Measurements from ENCODE around the gene CAPN12.

- TF ChIP-seq, protein P1, sequence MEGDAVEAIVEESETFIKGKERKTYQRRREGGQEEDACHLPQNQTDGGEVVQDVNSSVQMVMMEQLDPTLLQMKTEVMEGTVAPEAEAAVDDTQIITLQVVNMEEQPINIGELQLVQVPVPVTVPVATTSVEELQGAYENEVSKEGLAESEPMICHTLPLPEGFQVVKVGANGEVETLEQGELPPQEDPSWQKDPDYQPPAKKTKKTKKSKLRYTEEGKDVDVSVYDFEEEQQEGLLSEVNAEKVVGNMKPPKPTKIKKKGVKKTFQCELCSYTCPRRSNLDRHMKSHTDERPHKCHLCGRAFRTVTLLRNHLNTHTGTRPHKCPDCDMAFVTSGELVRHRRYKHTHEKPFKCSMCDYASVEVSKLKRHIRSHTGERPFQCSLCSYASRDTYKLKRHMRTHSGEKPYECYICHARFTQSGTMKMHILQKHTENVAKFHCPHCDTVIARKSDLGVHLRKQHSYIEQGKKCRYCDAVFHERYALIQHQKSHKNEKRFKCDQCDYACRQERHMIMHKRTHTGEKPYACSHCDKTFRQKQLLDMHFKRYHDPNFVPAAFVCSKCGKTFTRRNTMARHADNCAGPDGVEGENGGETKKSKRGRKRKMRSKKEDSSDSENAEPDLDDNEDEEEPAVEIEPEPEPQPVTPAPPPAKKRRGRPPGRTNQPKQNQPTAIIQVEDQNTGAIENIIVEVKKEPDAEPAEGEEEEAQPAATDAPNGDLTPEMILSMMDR (IDR thresholded peaks at IDR 0.05) = no peak
- TF ChIP-seq POLR2A (IDR thresholded peaks at IDR 0.05) = no peak
Measured at GRCh38 chr19:38723990-38724854, 20.1 kb downstream of the CAPN12 start.

Measured in prostate gland (tissue), 2 donors.